GM23338 (cell line): ENCODE measurements around the gene PTPRE.

Experiments used
- CREB1 ChIP-seq: fragments of 250-450 bp; sonication (Bioruptor Pico); IDR thresholded peaks from 2 replicates; pipeline ENCODE4 v1.5.0; 2020; ENCODE audit warnings: low read depth, mild to moderate bottlenecking, moderate library complexity
- EZH2 ChIP-seq: fragments of 200-600 bp; sonication (generic); IDR thresholded peaks from one replicate; pipeline ENCODE4 v1.8.0; 2017; ENCODE audit warnings: antibody characterized with exemption, mild to moderate bottlenecking, low read depth; ENCODE audit not compliant: unreplicated experiment
- EZH2phosphoT487 ChIP-seq: fragments of 200-600 bp; sonication (generic); IDR thresholded peaks from one replicate; pipeline ENCODE4 v1.8.1; 2018; ENCODE audit warnings: antibody characterized with exemption; ENCODE audit not compliant: unreplicated experiment
- JUNB ChIP-seq: IDR thresholded peaks from one replicate; pipeline ENCODE4 v1.6.1; 2016; ENCODE audit warnings: antibody characterized with exemption; ENCODE audit not compliant: unreplicated experiment
- POLR2AphosphoS5 ChIP-seq: IDR thresholded peaks from 2 replicates; pipeline ENCODE4 v1.6.1; 2016; ENCODE audit warnings: antibody characterized with exemption, low read depth
- STAT1 ChIP-seq: IDR thresholded peaks from one replicate; pipeline ENCODE4 v1.6.1; 2016; ENCODE audit warnings: antibody characterized with exemption; ENCODE audit not compliant: unreplicated experiment
- TF ChIP-seq, protein P1 (sequence below), 2 experiments: fragments of 200-600 bp in 1 of 2; sonication (generic) in 1 of 2; conservative IDR thresholded peaks; 2 replicates each; pipeline versions ENCODE4 v1.5.1 to v1.6.1; 2016 to 2017; ENCODE audit warnings: antibody characterized with exemption in 2 of 2, low read depth in 2 of 2, mild to moderate bottlenecking in 2 of 2, moderate library complexity in 1 of 2
- TF ChIP-seq, protein P2 (sequence below): IDR thresholded peaks from one replicate; pipeline ENCODE4 v1.6.1; 2018; ENCODE audit warnings: antibody characterized with exemption; ENCODE audit not compliant: unreplicated experiment

DNA sequence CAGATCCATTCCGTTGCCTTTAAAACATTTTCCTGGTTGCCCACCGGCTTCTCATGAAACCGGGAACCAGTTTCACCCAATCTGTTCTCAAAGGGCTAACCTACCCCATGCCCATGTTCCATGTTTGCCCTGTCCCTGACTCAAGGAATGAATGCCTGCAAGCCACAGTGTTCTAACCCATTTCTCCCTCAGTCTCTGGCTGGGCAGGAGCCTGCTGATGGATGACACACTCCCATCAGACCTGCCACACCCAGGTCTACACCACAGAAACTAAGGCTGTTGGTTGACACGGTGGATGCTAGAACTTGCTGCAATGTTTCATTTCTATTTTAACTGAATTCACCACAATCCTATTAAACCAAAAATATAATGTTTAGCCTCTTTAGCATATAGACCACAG lies 29.8 kb upstream of the PTPRE start:
- TF ChIP-seq, protein P1, sequence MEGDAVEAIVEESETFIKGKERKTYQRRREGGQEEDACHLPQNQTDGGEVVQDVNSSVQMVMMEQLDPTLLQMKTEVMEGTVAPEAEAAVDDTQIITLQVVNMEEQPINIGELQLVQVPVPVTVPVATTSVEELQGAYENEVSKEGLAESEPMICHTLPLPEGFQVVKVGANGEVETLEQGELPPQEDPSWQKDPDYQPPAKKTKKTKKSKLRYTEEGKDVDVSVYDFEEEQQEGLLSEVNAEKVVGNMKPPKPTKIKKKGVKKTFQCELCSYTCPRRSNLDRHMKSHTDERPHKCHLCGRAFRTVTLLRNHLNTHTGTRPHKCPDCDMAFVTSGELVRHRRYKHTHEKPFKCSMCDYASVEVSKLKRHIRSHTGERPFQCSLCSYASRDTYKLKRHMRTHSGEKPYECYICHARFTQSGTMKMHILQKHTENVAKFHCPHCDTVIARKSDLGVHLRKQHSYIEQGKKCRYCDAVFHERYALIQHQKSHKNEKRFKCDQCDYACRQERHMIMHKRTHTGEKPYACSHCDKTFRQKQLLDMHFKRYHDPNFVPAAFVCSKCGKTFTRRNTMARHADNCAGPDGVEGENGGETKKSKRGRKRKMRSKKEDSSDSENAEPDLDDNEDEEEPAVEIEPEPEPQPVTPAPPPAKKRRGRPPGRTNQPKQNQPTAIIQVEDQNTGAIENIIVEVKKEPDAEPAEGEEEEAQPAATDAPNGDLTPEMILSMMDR (conservative IDR thresholded peaks at IDR 0.05; ENCODE audit: low read depth in 2 of 2): no peak
- no peak for TF ChIP-seq CREB1 (CRISPR knock-in tag)
- no peak for TF ChIP-seq JUNB
- no peak for TF ChIP-seq EZH2phosphoT487
- TF ChIP-seq EZH2: no peak
- TF ChIP-seq STAT1: no peak
- TF ChIP-seq, protein P2, sequence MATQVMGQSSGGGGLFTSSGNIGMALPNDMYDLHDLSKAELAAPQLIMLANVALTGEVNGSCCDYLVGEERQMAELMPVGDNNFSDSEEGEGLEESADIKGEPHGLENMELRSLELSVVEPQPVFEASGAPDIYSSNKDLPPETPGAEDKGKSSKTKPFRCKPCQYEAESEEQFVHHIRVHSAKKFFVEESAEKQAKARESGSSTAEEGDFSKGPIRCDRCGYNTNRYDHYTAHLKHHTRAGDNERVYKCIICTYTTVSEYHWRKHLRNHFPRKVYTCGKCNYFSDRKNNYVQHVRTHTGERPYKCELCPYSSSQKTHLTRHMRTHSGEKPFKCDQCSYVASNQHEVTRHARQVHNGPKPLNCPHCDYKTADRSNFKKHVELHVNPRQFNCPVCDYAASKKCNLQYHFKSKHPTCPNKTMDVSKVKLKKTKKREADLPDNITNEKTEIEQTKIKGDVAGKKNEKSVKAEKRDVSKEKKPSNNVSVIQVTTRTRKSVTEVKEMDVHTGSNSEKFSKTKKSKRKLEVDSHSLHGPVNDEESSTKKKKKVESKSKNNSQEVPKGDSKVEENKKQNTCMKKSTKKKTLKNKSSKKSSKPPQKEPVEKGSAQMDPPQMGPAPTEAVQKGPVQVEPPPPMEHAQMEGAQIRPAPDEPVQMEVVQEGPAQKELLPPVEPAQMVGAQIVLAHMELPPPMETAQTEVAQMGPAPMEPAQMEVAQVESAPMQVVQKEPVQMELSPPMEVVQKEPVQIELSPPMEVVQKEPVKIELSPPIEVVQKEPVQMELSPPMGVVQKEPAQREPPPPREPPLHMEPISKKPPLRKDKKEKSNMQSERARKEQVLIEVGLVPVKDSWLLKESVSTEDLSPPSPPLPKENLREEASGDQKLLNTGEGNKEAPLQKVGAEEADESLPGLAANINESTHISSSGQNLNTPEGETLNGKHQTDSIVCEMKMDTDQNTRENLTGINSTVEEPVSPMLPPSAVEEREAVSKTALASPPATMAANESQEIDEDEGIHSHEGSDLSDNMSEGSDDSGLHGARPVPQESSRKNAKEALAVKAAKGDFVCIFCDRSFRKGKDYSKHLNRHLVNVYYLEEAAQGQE: no peak
- no peak for TF ChIP-seq POLR2AphosphoS5
